ENCODE data around the gene KRT39.

The KRT39 gene

GRCh38 chr17:40981115-40981514, 14.4 kb upstream of the KRT39 start:
- Histone ChIP-seq H3K27ac (peak overlapping the region; percentile 75), H3K9me3 (ENCODE audit: severe bottlenecking) (no peaks in the 10 kb centered on the region), H3K27me3 (ENCODE audit: insufficient read depth, low read depth, severe bottlenecking) (no peaks in the 10 kb centered on the region), H3K4me3 (ENCODE audit: low read depth, low read length) (peak overlapping the region; percentile 37), H3K36me3 (no peaks in the 10 kb centered on the region)
- TF ChIP-seq, protein P1, sequence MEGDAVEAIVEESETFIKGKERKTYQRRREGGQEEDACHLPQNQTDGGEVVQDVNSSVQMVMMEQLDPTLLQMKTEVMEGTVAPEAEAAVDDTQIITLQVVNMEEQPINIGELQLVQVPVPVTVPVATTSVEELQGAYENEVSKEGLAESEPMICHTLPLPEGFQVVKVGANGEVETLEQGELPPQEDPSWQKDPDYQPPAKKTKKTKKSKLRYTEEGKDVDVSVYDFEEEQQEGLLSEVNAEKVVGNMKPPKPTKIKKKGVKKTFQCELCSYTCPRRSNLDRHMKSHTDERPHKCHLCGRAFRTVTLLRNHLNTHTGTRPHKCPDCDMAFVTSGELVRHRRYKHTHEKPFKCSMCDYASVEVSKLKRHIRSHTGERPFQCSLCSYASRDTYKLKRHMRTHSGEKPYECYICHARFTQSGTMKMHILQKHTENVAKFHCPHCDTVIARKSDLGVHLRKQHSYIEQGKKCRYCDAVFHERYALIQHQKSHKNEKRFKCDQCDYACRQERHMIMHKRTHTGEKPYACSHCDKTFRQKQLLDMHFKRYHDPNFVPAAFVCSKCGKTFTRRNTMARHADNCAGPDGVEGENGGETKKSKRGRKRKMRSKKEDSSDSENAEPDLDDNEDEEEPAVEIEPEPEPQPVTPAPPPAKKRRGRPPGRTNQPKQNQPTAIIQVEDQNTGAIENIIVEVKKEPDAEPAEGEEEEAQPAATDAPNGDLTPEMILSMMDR (IDR thresholded peaks at IDR 0.05; ENCODE audit: low read depth, low read length): no peak
- DNase-seq: no peak

- no peaks in the 10 kb centered on the region for H3K9me3 ChIP-seq (ENCODE audit: severe bottlenecking)
- peak overlapping the region; percentile 75 for H3K27ac ChIP-seq
- TF ChIP-seq, protein P1 (IDR thresholded peaks at IDR 0.05; ENCODE audit: low read depth, low read length): no peak
- peak; percentile 93 for DNase-seq
- no peaks in the 10 kb centered on the region for H3K27me3 ChIP-seq (ENCODE audit: insufficient read depth, low read depth, severe bottlenecking)
- H3K4me3 ChIP-seq (ENCODE audit: low read depth, low read length): peak overlapping the region; percentile 37
- H3K36me3 ChIP-seq: no peaks in the 10 kb centered on the region
Measured at GRCh38 chr17:40980596-40980995, 13.8 kb upstream of the KRT39 start.

- Histone ChIP-seq H3K9me3 (ENCODE audit: severe bottlenecking) (no peaks in the 10 kb centered on the region), H3K36me3 (no peaks in the 10 kb centered on the region), H3K27me3 (ENCODE audit: insufficient read depth, low read depth, severe bottlenecking) (no peaks in the 10 kb centered on the region), H3K4me3 (ENCODE audit: low read depth, low read length) (peak overlapping the region; percentile 37), H3K27ac (peak overlapping the region; percentile 75)
- DNase-seq: no peak
- TF ChIP-seq, protein P1 (IDR thresholded peaks at IDR 0.05; ENCODE audit: low read depth, low read length): no peak
Measured at GRCh38 chr17:40980117-40980516, 13.4 kb upstream of the KRT39 start.

DNA sequence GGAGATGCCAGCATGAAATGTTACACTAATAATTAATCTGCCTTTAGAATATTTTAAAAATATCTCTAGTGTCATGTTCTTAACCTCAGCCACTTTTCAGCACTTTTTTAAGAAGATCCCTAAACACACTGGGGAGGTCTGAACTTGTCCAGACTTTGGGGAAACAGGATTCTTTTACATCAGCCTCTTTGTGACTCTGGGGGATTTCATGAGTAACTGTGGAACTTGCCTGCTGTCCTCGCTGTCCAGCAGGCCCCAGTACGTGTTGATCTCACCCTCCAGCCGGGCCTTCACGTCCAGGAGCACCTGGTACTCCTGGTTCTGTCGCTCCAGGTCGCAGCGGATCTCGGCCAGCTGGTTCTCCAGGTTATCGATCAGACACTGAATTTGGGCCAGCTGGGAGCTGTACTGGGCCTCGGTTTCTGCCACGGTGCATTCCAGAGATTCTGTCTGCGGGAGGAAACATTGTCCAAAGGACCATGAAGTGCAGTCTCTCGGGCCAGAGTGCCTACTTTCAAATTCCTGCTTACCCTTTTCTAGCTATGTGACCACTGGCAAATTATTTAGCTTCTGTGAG, 11.9 kb upstream of the KRT39 start:
- Histone ChIP-seq H3K27me3 (ENCODE audit: insufficient read depth, low read depth, severe bottlenecking) (no peaks in the 10 kb centered on the region), H3K36me3 (no peaks in the 10 kb centered on the region), H3K9me3 (ENCODE audit: severe bottlenecking) (no peaks in the 10 kb centered on the region), H3K4me3 (ENCODE audit: low read depth, low read length) (no peak overlapping the region), H3K27ac (no peak overlapping the region)
- TF ChIP-seq, protein P1 (IDR thresholded peaks at IDR 0.05; ENCODE audit: low read depth, low read length): no peak
- no peak for DNase-seq

GRCh38 chr17:40975516-40975915, 8.8 kb upstream of the KRT39 start:
- no peaks in the 10 kb centered on the region for H3K27me3 ChIP-seq (ENCODE audit: insufficient read depth, low read depth, severe bottlenecking)
- H3K9me3 ChIP-seq (ENCODE audit: severe bottlenecking): no peaks in the 10 kb centered on the region
- TF ChIP-seq, protein P1 (IDR thresholded peaks at IDR 0.05; ENCODE audit: low read depth, low read length): no peak
- no peak for DNase-seq
- H3K27ac ChIP-seq: no peak overlapping the region
- no peaks in the 10 kb centered on the region for H3K36me3 ChIP-seq
- H3K4me3 ChIP-seq (ENCODE audit: low read depth, low read length): no peak overlapping the region

DNA sequence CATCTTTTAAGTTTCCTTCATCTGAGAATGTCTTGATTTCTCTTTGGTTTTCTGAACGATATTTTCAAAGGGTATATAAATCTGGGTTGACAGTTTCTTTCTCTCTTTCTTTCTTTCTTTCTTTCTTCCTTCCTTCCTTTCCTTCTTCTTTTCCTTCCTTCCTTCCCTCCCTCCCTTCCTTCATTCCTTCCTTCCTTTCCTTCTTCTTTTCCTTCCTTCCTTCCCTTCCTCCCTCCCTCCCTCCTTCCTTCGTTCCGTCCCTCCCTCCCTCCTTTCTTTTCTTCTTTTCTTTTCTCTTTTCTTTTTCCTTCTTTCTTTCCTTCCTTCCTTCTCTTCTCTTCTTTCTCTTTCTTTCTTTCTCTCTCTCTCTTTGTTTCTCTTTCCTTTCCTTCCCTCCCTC, 7.6 kb upstream of the KRT39 start:
- Histone ChIP-seq H3K36me3 (no peaks in the 10 kb centered on the region), H3K4me3 (ENCODE audit: low read depth, low read length) (no peak overlapping the region), H3K27me3 (ENCODE audit: insufficient read depth, low read depth, severe bottlenecking) (no peaks in the 10 kb centered on the region), H3K9me3 (ENCODE audit: severe bottlenecking) (no peaks in the 10 kb centered on the region), H3K27ac (no peak overlapping the region)
- no peak for DNase-seq
- TF ChIP-seq, protein P1 (IDR thresholded peaks at IDR 0.05; ENCODE audit: low read depth, low read length): no peak

Measured in WERI-Rb-1 (cell line).